Bronchial epithelial cell (primary cell): ENCODE data around the gene FUT8. TPM values are rescaled to one million over a fixed set of nuclear protein-coding genes. Genes with fewer than 3 reads are reported as not detected.
A peak's percentile ranks its signal among the peaks of the same experiment; 100 is the strongest.

Source experiments
- DNase-seq: peaks from one replicate; pipeline ENCODE4 v3.0.0-alpha.2; 2010; ENCODE audit warnings: low read depth
- FAIRE-seq: peaks from 2 replicates; lab custom pipeline; 2011; peaks lifted over from hg19 to GRCh38; lab: Jason Lieb, UNC
- H3K27me3 ChIP-seq: 2 replicates; pipeline ENCODE4 v1.5.1; 2011; ENCODE audit warnings: low read length; ENCODE audit not compliant: control insufficient read depth, insufficient read depth
- H3K36me3 ChIP-seq: 2 replicates; pipeline ENCODE4 v1.5.1; 2011; ENCODE audit warnings: low read length; ENCODE audit not compliant: control insufficient read depth, insufficient read depth
- H3K4me3 ChIP-seq: 2 replicates; pipeline ENCODE4 v1.5.1; 2011; ENCODE audit warnings: mild to moderate bottlenecking, low read depth, low read length, control low read depth
- total RNA-seq: library from RNA; depleted of rRNA; stranded (reverse); fragments of >200 nt; gene quantifications from 2 replicates; pipeline ENCODE4 v1.2.1, GENCODE V29; 2014
- TF ChIP-seq, protein P1 (sequence below): IDR thresholded peaks from 2 replicates; pipeline ENCODE4 v1.5.1; 2011; ENCODE audit warnings: mild to moderate bottlenecking, moderate library complexity, low read length, control low read depth, inconsistent platforms; ENCODE audit not compliant: insufficient read depth, severe bottlenecking

FUT8 gene
- total RNA-seq, 1 donor from 2014 or later: 16.3 TPM

DNA sequence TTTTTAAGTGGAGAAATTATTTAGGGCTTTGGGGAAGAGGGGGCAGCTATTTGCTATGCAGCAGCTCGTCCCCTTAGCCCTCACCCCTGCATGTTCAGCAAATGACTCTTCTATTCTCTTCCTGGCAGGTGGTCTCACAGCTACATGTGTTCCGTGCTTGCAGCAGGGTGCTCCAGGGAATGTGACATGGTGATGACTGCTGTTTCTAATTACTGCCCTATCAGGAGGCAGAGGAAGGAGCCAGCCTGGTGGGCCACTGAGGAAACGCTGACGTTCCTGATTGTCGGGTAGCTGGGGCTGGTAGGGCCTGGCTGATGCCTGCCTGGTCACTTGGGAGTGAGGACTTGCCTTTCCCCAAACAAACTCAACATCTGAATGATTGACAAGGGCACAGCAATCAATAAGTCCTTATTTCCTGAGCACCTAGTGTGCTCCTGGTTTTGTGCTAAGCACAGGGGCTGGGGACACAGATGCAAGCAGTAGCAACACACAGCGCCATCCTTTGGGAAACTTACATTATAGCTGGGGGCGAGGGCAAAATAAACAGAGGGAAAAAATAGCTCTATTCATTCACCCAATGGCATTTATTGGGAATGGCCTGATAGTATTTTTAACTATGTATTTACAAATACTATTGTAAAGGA lies 377.8 kb downstream of the FUT8 start:
- Histone ChIP-seq H3K4me3 (no peak overlapping the region), H3K27me3 (no peaks in the 10 kb centered on the region), H3K36me3 (no peaks in the 10 kb centered on the region)
- no peak for FAIRE-seq
- TF ChIP-seq, protein P1, sequence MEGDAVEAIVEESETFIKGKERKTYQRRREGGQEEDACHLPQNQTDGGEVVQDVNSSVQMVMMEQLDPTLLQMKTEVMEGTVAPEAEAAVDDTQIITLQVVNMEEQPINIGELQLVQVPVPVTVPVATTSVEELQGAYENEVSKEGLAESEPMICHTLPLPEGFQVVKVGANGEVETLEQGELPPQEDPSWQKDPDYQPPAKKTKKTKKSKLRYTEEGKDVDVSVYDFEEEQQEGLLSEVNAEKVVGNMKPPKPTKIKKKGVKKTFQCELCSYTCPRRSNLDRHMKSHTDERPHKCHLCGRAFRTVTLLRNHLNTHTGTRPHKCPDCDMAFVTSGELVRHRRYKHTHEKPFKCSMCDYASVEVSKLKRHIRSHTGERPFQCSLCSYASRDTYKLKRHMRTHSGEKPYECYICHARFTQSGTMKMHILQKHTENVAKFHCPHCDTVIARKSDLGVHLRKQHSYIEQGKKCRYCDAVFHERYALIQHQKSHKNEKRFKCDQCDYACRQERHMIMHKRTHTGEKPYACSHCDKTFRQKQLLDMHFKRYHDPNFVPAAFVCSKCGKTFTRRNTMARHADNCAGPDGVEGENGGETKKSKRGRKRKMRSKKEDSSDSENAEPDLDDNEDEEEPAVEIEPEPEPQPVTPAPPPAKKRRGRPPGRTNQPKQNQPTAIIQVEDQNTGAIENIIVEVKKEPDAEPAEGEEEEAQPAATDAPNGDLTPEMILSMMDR: no peak
- no peak for DNase-seq

DNA sequence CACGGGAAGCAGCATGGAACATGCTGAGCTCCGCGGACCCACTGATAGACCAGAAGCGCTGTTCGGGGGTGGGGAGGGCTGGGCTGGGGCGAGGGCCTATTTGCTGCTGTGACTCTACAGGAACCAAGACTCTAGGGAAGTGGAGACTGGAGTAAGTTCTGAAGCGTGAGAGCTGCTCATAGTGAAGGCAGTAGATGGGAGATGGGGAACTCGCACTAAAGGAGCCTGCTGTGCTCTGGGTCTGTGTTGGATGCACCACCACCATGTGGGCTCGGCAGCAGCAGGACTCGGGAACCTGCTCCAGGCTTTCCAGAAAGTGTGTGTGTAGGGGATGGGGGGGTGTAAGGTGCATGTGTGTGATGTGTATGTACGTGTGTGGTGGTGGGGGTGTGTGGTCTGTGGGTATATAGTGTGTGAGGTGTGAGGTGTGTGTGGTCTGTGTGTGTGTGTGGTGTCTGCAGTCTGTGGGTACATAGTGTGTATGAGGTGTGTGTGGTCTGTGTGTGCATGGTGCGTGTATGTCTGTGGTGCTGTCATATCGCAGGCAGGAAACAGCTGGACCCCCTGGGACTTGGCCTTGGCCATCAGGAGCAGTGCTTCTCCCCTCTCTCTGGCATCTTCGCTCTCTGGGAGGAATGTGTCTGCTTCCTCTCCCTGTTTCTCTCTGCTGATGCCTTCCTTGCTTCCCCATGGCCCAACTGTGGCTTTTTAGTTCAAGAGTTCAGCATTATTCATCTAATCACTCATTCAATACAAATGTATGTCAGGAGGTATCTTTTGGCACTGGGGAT lies 378.9 kb downstream of the FUT8 start:
- TF ChIP-seq, protein P1: no peak
- Histone ChIP-seq H3K36me3 (no peaks in the 10 kb centered on the region), H3K27me3 (no peaks in the 10 kb centered on the region), H3K4me3 (no peak overlapping the region)
- FAIRE-seq: peak; percentile 98
- peak; percentile 8 for DNase-seq

DNA sequence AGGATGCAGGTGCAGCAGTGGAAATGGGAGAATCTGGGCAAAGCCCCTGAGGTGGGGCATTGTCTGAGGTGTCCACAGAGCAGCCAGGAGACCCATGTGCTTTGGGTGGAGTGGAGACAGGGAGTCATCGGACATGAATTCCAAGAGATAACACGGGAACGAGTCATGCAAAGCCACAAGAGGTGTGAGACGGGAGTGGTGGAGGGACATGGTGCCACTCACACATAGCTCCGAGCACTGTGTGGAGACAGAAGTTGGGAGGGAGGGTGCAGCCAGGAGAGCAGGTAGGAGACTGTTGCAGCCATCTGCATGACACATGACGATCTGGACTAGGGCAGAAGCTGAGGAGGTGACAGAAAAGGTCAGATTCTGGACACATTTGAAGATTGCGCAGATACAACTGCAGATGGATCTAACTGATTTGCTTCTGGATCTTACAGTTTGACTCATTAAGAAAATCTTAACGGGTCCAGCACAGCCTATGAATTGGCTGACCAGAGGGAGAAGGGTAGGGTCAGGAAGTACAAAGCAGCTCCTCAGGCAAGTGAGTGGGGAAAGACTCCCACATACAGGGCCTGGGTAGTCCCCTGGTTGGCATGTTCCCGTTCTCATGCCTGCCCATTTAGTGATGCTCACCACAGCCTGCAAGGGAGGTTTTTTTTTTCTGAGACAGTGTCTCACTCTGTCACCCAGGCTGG lies 379.8 kb downstream of the FUT8 start:
- H3K4me3 ChIP-seq: no peak overlapping the region
- TF ChIP-seq, protein P1: no peak
- no peaks in the 10 kb centered on the region for H3K36me3 ChIP-seq
- no peaks in the 10 kb centered on the region for H3K27me3 ChIP-seq
- FAIRE-seq (no peak), DNase-seq (peak; percentile 45)
